GM12878 (cell line): ENCODE results near the gene UACA.

Experiments used
- GATAD2B ChIP-seq: fragments of 450-650 bp; conservative IDR thresholded peaks from 2 replicates; pipeline ENCODE4 v1.6.1; 2017; ENCODE audit warnings: low read depth, mild to moderate bottlenecking, moderate library complexity
- POLR2A ChIP-seq: IDR thresholded peaks from 2 replicates; pipeline ENCODE4 v1.6.1; 2011; ENCODE audit warnings: low read depth, mild to moderate bottlenecking, low read length
- TF ChIP-seq, protein P1 (sequence below): IDR thresholded peaks from 2 replicates; pipeline ENCODE4 v1.6.1; 2011; ENCODE audit warnings: borderline replicate concordance, low read depth, mild to moderate bottlenecking, moderate library complexity, low read length; ENCODE audit not compliant: insufficient read depth, poor library complexity, severe bottlenecking
- TF ChIP-seq, protein P2 (sequence below), 3 experiments: IDR thresholded peaks in 2 of 3; conservative IDR thresholded peaks in 1 of 3; 2 replicates each; pipeline ENCODE4 v1.5.1; 2011; ENCODE audit warnings: low read depth in 3 of 3, low read length in 3 of 3, mild to moderate bottlenecking in 3 of 3, control low read depth in 2 of 3, moderate library complexity in 2 of 3, inconsistent platforms in 1 of 3, mixed read lengths in 1 of 3; ENCODE audit not compliant: control insufficient read depth in 2 of 3, insufficient read depth in 1 of 3; ENCODE audit errors: extremely low read depth in 1 of 3

DNA sequence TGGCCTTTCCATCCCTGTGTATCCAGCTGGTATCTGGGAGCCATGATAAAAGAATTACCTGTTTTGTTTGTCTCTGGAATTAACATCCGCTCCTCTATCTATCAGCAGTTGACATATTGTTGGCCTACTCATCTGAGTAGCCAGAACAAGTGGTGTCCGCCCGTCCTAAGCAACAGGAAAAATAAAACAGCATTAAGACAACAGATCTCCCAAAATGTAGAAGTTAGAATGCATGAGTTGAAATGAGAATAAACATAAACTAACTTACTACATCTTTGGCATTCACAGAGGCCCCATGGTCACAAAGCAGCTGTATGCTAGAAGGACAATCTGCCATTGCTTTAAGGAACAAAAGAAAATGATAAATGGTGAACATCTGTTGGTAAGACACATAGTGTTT is 75.9 kb downstream of the UACA start:
- TF ChIP-seq, protein P1, sequence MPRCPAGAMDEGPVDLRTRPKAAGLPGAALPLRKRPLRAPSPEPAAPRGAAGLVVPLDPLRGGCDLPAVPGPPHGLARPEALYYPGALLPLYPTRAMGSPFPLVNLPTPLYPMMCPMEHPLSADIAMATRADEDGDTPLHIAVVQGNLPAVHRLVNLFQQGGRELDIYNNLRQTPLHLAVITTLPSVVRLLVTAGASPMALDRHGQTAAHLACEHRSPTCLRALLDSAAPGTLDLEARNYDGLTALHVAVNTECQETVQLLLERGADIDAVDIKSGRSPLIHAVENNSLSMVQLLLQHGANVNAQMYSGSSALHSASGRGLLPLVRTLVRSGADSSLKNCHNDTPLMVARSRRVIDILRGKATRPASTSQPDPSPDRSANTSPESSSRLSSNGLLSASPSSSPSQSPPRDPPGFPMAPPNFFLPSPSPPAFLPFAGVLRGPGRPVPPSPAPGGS = no peak
- TF ChIP-seq, protein P2, sequence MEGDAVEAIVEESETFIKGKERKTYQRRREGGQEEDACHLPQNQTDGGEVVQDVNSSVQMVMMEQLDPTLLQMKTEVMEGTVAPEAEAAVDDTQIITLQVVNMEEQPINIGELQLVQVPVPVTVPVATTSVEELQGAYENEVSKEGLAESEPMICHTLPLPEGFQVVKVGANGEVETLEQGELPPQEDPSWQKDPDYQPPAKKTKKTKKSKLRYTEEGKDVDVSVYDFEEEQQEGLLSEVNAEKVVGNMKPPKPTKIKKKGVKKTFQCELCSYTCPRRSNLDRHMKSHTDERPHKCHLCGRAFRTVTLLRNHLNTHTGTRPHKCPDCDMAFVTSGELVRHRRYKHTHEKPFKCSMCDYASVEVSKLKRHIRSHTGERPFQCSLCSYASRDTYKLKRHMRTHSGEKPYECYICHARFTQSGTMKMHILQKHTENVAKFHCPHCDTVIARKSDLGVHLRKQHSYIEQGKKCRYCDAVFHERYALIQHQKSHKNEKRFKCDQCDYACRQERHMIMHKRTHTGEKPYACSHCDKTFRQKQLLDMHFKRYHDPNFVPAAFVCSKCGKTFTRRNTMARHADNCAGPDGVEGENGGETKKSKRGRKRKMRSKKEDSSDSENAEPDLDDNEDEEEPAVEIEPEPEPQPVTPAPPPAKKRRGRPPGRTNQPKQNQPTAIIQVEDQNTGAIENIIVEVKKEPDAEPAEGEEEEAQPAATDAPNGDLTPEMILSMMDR (IDR thresholded peaks at IDR 0.05 in 2 of 3, conservative IDR thresholded peaks at IDR 0.05 in 1 of 3; ENCODE audit: control insufficient read depth in 2 of 3, extremely low read depth in 1 of 3, insufficient read depth in 1 of 3, low read depth in 3 of 3, low read length in 3 of 3) = no peak
- TF ChIP-seq GATAD2B (no peak), POLR2A (no peak)
